Thoracic aorta (tissue), 2 donors: ENCODE measurements around the gene RTKN2. TPM values are rescaled to one million over a fixed set of nuclear protein-coding genes. Genes with fewer than 3 reads are reported as not detected.
A peak's percentile ranks its signal among the peaks of the same experiment; 100 is the strongest.
"Not testable (repeated sequence)": the region's sequence is repeated elsewhere in the genome, so short reads cannot be mapped to it uniquely, and the experiment has no call there.

Source experiments
- ATAC-seq: fragments of 150-250 bp; one replicate; pipeline ENCODE4 v1.8.0; 2017; ENCODE audit warnings: low read depth; ENCODE audit not compliant: insufficient number of reproducible peaks, low FRiP score
- DNase-seq: peaks from one replicate; pipeline ENCODE4 v3.0.0-alpha.2; 2020; ENCODE audit warnings: low spot score
- H3K27ac ChIP-seq, 2 donors: fragments of 200-600 bp; sonication (generic); 1 replicate in 1 of 2; 2 replicates in 1 of 2; pipeline ENCODE4 v1.5.1; 2016; ENCODE audit warnings: mild to moderate bottlenecking in 2 of 2, moderate library complexity in 2 of 2
- H3K27me3 ChIP-seq: fragments of 200-600 bp; sonication (generic); replicated peaks from 2 replicates; pipeline ENCODE4 v1.6.0; 2016; ENCODE audit warnings: mild to moderate bottlenecking; ENCODE audit not compliant: insufficient read depth
- H3K36me3 ChIP-seq: fragments of 200-600 bp; sonication (generic); one replicate; pipeline ENCODE4 v1.5.1; 2016
- H3K4me1 ChIP-seq, 2 donors: fragments of 200-600 bp; sonication (generic); 1 replicate in 1 of 2; 2 replicates in 1 of 2; pipeline versions ENCODE4 v1.5.1 to v1.6.0; 2016; ENCODE audit warnings: low read depth in 2 of 2, mild to moderate bottlenecking in 1 of 2; ENCODE audit not compliant: control insufficient read depth in 1 of 2
- H3K4me3 ChIP-seq: fragments of 200-600 bp; sonication (generic); 2 replicates; pipeline ENCODE4 v1.5.1; 2016; ENCODE audit warnings: mild to moderate bottlenecking
- H3K9me3 ChIP-seq: fragments of 200-600 bp; sonication (generic); 2 replicates; pipeline ENCODE4 v1.5.1; 2016
- CTCF ChIP-seq: fragments of 200-600 bp; sonication (generic); IDR thresholded peaks from one replicate; pipeline ENCODE4 v1.5.1; 2019; ENCODE audit warnings: antibody characterized with exemption
- total RNA-seq, 2 donors: library from RNA; depleted of rRNA; stranded (reverse); fragments of >200 nt; gene quantifications; one replicate each; pipeline versions ENCODE4 v1.1.0 to v1.2.3, GENCODE V29; 2016

Gene RTKN2
- total RNA-seq, 2 donors from 2014 or later, result not detected

DNA sequence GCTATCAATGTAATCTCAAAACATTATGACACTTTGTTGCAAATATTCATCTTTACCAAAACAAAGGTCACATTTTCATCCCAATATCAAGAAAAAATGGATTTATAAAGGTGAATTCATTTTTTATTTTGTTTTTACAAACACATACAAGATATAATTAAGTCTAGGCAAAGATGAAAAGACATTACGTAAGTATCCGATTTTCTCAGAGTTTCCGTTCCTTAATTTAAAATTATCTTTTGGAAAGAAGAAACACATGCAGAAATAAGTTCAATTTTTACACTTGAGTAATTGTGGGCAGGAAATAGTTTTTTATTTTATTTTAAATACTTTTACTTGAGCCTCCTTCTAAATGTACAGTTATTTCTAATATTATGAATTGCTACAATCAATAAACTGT, 24.6 kb downstream of the RTKN2 start:
- Histone ChIP-seq H3K36me3 (no peaks in the 10 kb centered on the region), H3K27me3 (no peaks in the 10 kb centered on the region), H3K9me3 (no peaks in the 10 kb centered on the region), H3K4me1 (peaks cover 0 to 4% of the 10 kb centered on the region in 2 donors), H3K4me3 (peak overlapping the region; percentile 44), H3K27ac (peak overlapping the region in 1 of 2 donors; percentile 10)
- DNase-seq (no peak), ATAC-seq (no peak)
- no peak for TF ChIP-seq CTCF

DNA sequence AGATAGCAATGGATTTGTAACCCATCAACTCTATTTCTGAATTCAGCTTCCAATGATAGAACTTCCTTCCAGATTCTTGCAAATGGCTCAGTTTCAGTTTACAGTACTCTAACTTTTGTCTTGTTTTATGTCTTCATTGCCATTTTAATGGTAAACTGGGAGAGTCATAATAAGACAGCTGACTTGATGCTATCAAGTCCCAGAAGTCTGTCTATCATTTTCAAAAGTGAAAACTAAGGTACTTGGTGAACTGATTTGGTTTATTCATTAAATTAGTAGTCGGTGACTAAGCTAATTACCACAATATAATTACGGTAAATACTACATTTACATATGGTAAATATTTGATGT, 25.0 kb downstream of the RTKN2 start:
- no peaks in the 10 kb centered on the region for H3K27me3 ChIP-seq
- ATAC-seq, result no peak
- H3K4me1 ChIP-seq, result peaks cover 0 to 4% of the 10 kb centered on the region in 2 donors
- peak overlapping the region; percentile 44 for H3K4me3 ChIP-seq
- H3K36me3 ChIP-seq, result no peaks in the 10 kb centered on the region
- no peak for DNase-seq
- H3K27ac ChIP-seq, result peak overlapping the region in 1 of 2 donors; percentile 10
- no peak for TF ChIP-seq CTCF
- no peaks in the 10 kb centered on the region for H3K9me3 ChIP-seq

DNA sequence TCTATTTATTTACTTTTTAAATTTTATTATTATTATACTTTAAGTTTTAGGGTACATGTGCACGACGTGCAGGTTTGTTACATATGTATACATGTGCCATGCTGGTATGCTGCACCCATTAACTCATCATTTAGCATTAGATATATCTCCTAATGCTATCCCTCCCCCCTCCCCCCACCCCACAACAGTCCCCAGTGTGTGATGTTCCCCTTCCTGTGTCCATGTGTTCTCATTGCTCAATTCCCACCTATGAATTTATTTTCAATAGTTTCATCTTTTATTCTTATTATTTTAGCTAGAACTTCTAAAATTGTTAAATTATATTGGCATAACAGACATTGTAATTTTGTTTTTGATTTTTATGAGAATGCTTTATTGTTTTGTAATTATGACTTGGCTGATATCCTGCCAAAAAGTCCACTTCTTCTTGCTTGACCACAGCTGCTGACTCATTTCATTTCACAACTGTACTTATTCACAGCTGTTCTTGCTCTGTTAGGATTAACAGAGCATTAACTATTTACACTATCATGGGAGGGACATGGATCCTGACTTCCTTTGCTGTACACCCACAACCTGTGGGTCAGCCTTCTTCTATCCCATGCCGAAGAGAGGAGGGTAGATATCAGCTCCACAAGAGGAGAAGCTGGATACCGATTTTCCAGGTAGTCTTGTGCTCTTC, 25.5 kb downstream of the RTKN2 start:
- not testable (repeated sequence) for ATAC-seq, H3K4me1 ChIP-seq, H3K9me3 ChIP-seq, H3K36me3 ChIP-seq, H3K27me3 ChIP-seq, DNase-seq
- Histone ChIP-seq H3K27ac (peak overlapping the region in 1 of 2 donors; percentile 10), H3K4me3 (peak overlapping the region; percentile 44)

DNA sequence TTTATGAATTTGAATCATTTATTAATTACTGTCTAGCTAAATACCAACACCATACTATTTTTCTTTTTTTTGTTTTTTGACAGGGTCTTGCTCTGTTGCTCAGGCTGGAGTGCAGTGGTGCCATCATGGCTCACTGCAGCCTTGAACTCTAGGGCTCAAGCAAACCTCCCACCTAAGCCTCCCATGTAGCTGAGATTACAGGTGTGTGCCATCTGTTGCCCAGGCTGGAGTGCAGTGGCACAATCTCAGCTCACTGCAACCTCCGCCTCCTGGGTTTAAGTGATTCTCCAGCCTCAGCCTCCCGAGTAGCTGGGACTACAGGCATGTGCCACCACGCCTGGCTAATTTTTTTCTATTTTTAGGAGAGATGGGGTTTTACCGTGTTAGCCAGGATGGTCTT, 27.1 kb downstream of the RTKN2 start:
- H3K36me3 ChIP-seq, H3K4me1 ChIP-seq, DNase-seq, H3K27me3 ChIP-seq, H3K27ac ChIP-seq, H3K9me3 ChIP-seq, ATAC-seq, H3K4me3 ChIP-seq: not testable (repeated sequence)

GRCh38 chr10:62239994-62240393, 28.6 kb downstream of the RTKN2 start:
- no peak for ATAC-seq
- no peak for TF ChIP-seq CTCF
- Histone ChIP-seq H3K9me3 (no peaks in the 10 kb centered on the region), H3K4me1 (peaks cover 0 to 8% of the 10 kb centered on the region in 2 donors), H3K27me3 (no peaks in the 10 kb centered on the region), H3K27ac (no peak overlapping the region), H3K4me3 (no peak overlapping the region), H3K36me3 (no peaks in the 10 kb centered on the region)
- no peak for DNase-seq

DNA sequence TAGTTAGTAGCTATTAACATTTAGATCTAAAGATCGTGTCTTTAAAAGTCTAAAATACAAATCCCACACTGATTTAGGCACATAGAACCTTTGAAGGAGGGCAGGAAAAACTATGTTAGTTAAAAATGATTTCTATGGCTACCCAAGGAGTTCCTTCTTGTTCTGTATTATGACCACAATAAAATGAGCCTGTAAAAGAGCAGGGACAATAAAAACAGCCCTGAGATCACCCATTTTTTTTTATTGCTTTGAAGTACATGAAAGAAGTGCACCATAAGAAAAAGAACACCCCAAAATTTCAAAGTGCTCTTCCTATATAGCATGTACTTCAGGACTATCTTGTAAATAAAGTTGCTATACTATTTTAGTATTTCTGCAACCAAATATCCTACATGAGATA, 29.8 kb downstream of the RTKN2 start:
- TF ChIP-seq CTCF, result no peak
- Histone ChIP-seq H3K27ac (no peak overlapping the region), H3K36me3 (no peaks in the 10 kb centered on the region), H3K4me3 (no peak overlapping the region), H3K27me3 (no peaks in the 10 kb centered on the region), H3K4me1 (peaks cover 9 to 14% of the 10 kb centered on the region in 2 donors), H3K9me3 (no peaks in the 10 kb centered on the region)
- DNase-seq, result no peak
- no peak for ATAC-seq
